Gastrocnemius medialis (tissue), 4 donors: Measurements from ENCODE around the gene TCTN2. TPM values are rescaled to one million over a fixed set of nuclear protein-coding genes. Genes with fewer than 3 reads are reported as not detected.

ENCODE experiments used
- ATAC-seq, 2 donors: fragments of 150-250 bp; one replicate each; pipeline ENCODE4 v1.9.1; 2016
- DNase-seq, 2 donors: peaks; one replicate each; pipeline ENCODE4 v3.0.0-alpha.2; 2019
- H3K27ac ChIP-seq, 4 donors: fragments of 200-600 bp; sonication (generic); 1 replicate in 1 of 4; 2 replicates in 3 of 4; pipeline ENCODE4 v1.5.1; 2016 to 2018; ENCODE audit warnings: mild to moderate bottlenecking in 2 of 4, moderate library complexity in 1 of 4
- H3K27me3 ChIP-seq, 3 donors: fragments of 200-600 bp; sonication (generic) in 2 of 3; 1 replicate in 1 of 3; 2 replicates in 2 of 3; pipeline versions ENCODE4 v1.5.1 to v1.6.0; 2016 to 2019; ENCODE audit warnings: mild to moderate bottlenecking in 1 of 3, moderate library complexity in 1 of 3
- H3K36me3 ChIP-seq, 2 donors: fragments of 200-600 bp; sonication (generic) in 1 of 2; one replicate each; pipeline ENCODE4 v1.5.1; 2017 to 2018
- H3K4me1 ChIP-seq, 2 donors: fragments of 200-600 bp; sonication (generic) in 1 of 2; one replicate each; pipeline ENCODE4 v1.5.1; 2016 to 2017; ENCODE audit warnings: mild to moderate bottlenecking in 2 of 2
- H3K4me3 ChIP-seq, 4 donors: fragments of 200-600 bp; sonication (generic) in 3 of 4; 1 replicate in 1 of 4; 2 replicates in 3 of 4; pipeline ENCODE4 v1.5.1; 2016 to 2019; ENCODE audit warnings: mild to moderate bottlenecking in 2 of 4
- H3K9me3 ChIP-seq, 3 donors: fragments of 200-600 bp; sonication (generic) in 2 of 3; 1 replicate in 1 of 3; 2 replicates in 2 of 3; pipeline ENCODE4 v1.5.1; 2016 to 2019
- CTCF ChIP-seq, 5 experiments: fragments of 450-650 bp in 3 of 5; fragments of 200-600 bp in 2 of 5; sonication (generic) in 2 of 5; IDR thresholded peaks in 4 of 5; conservative IDR thresholded peaks in 1 of 5; 1 replicate in 4 of 5; 2 replicates in 1 of 5; pipeline ENCODE4 v1.5.1; 2016 to 2019; ENCODE audit warnings: antibody characterized with exemption in 5 of 5, mild to moderate bottlenecking in 3 of 5, moderate library complexity in 3 of 5
- POLR2A ChIP-seq, 2 donors: fragments of 450-650 bp; IDR thresholded peaks; one replicate each; pipeline ENCODE4 v1.6.1; 2017; ENCODE audit warnings: antibody characterized with exemption in 2 of 2, mild to moderate bottlenecking in 2 of 2, moderate library complexity in 2 of 2
- in situ Hi-C, 4 donors: fragments of 200-750 bp; cut with MboI; loops; one replicate each; pipeline versions ENCODE4 v1.15.0 to v1.8.0; 2017; ENCODE audit warnings: low sequenced_read_pairs in 4 of 4
- intact Hi-C: fragments of 100-400 bp; cut with DNase I; formaldehyde crosslinking; loops from one replicate; pipeline ENCODE4 v1.15.1; 2023; ENCODE audit warnings: low total_unique reads
- total RNA-seq, 4 donors: library from RNA; depleted of rRNA; stranded (reverse); fragments of >200 nt; gene quantifications; one replicate each; pipeline versions ENCODE4 v1.1.0 to v1.2.3, GENCODE V29; 2016

TCTN2 gene
- total RNA-seq, 4 donors from 2014 or later, result 1.2 to 5.0 (median 1.6) TPM

- DNase-seq (no peak), ATAC-seq (no peak)
- Histone ChIP-seq H3K27ac (no peak overlapping the region), H3K4me1 (no peaks in the 10 kb centered on the region), H3K9me3 (no peaks in the 10 kb centered on the region), H3K36me3 (peaks cover 0 to 71% of the 10 kb centered on the region in 2 donors), H3K4me3 (no peak overlapping the region), H3K27me3 (no peaks in the 10 kb centered on the region)
- in situ Hi-C loops, result no loop called here
- intact Hi-C loops, result no loop called here
- TF ChIP-seq POLR2A (IDR thresholded peaks at IDR 0.05) (no peak), CTCF (IDR thresholded peaks at IDR 0.05 in 4 of 5, conservative IDR thresholded peaks at IDR 0.05 in 1 of 5) (no peak)
Measured at GRCh38 chr12:123754041-123754772, 83.3 kb downstream of the TCTN2 start.

- Histone ChIP-seq H3K36me3 (peaks cover 0 to 46% of the 10 kb centered on the region in 2 donors), H3K4me1 (no peaks in the 10 kb centered on the region), H3K27me3 (peaks cover 4 to 17% (median 11%) of the 10 kb centered on the region in 3 donors), H3K4me3 (no peak overlapping the region), H3K9me3 (no peaks in the 10 kb centered on the region), H3K27ac (no peak overlapping the region)
- no peak for DNase-seq
- in situ Hi-C loops, result no loop called here
- TF ChIP-seq CTCF (IDR thresholded peaks at IDR 0.05 in 4 of 5, conservative IDR thresholded peaks at IDR 0.05 in 1 of 5) (no peak), POLR2A (IDR thresholded peaks at IDR 0.05) (no peak)
- ATAC-seq, result no peak
- intact Hi-C loops, result no loop called here
Measured at GRCh38 chr12:123757561-123757960, 86.6 kb downstream of the TCTN2 start.

Other genes with a start within 250 kb of the TCTN2 start
- gene RILPL2, start 234.4 kb upstream of the TCTN2 start, total RNA-seq, result 1 to 10 TPM; 1.2 to 2.0 (median 1.7) TPM
- 10 to 100 TPM; 22.6 to 40.4 (median 23.5) TPM for gene SNRNP35, start 213.0 kb upstream of the TCTN2 start, total RNA-seq
- gene RILPL1, start 137.4 kb upstream of the TCTN2 start, total RNA-seq, result 10 to 100 TPM; 33.4 to 65.3 (median 40.6) TPM
- gene TMED2, start 86.6 kb upstream of the TCTN2 start, total RNA-seq, result 100 to 1,000 TPM; 115 to 177 (median 146) TPM
- gene DDX55, start 69.0 kb upstream of the TCTN2 start, total RNA-seq, result 1 to 10 TPM; 6.2 to 9.4 (median 7.4) TPM
- 100 to 1,000 TPM in 3 of 4 donors, 10 to 100 TPM in 1; 84.5 to 118 (median 112) TPM for gene EIF2B1, start 37.4 kb upstream of the TCTN2 start, total RNA-seq
- 10 to 100 TPM; 11.5 to 14.3 (median 12.3) TPM for gene GTF2H3, start 37.3 kb upstream of the TCTN2 start, total RNA-seq
- gene ATP6V0A2, start 41.2 kb downstream of the TCTN2 start, total RNA-seq, result 10 to 100 TPM; 14.8 to 22.7 (median 17.4) TPM
- under 1 TPM in 2 of 4 donors, not detected in 2; 0.18 to 0.65 TPM for gene DNAH10, start 91.2 kb downstream of the TCTN2 start, total RNA-seq